Right hindlimb (tissue), 1 donor: Measurements from ENCODE around the gene ZC3H10.
"Not testable (repeated sequence)": the region's sequence is repeated elsewhere in the genome, so short reads cannot be mapped to it uniquely, and the experiment has no call there.

Experiments
- DNase-seq: peaks from one replicate; pipeline ENCODE4 v3.0.0-alpha.2; 2018

Gene ZC3H10

DNA sequence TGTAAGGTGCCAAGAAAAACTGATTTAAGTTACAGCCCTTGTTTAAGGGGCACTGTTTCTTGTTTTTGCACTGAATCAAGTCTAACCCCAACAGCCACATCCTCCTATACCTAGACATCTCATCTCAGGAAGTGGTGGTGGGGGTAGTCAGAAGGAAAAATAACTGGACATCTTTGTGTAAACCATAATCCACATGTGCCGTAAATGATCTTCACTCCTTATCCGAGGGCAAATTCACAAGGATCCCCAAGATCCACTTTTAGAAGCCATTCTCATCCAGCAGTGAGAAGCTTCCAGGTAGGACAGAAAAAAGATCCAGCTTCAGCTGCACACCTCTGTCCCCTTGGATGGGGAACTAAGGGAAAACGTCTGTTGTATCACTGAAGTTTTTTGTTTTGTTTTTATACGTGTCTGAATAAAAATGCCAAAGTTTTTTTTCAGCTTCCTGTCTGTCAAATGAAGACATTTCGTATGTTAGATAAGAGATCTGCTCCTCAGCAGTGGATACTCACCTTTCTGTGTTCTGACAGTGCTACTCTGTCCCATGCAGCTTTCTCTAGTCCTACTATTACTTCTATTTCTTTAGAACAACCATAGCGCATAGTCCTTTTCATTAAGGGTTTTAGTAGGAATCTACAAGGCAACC lies 14.9 kb upstream of the ZC3H10 start:
- no peak for DNase-seq

DNA sequence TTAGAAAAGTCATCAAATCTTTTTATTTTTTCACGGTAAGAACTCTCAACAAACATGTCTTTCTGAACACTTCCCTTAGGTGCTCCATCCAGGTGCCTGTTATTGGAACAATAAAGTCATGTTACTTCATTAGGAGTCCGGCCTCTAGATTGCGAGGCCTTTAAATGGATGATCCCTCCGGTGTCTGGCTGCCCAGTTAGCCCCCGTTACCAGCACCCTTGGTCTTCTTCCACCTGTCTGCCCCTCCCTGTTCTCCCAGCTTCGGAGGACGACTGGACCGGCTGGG lies 14.3 kb upstream of the ZC3H10 start:
- no peak for DNase-seq

DNA sequence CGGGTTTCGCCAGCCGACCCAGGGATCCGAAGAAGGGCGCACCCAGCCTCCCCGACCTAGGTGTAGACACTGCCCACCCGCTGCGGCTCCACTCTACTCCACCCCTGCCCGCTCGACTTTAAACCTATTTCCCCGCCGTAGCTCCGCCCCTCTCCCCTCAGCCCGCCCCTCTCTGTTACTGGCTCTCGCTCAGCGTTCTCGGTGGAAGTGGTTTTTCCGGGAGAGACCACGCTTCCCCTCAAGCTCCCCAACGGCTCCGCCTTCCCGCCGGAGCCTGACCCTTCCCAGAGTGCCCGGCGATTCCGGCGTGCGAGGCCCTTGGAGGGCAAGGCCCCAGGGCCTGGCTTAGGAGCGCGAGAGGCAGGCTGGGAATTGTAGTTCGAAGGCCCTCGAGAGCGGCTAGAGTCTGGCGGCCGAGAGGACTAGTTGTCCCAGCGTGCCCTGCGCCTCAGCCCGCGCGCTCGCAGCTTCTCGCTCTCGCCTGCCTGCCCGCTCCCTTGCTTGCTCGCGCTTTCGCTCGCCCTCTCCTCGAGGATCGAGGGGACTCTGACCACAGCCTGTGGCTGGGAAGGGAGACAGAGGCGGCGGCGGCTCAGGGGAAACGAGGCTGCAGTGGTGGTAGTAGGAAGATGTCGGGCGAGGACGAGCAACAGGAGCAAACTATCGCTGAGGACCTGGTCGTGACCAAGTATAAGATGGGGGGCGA lies 13.8 kb upstream of the ZC3H10 start, which contains the start of gene PA2G4:
Gene PA2G4 (plus strand): TSS at position 451 of the 706 bp plus-strand sequence. CDS start 179 bp downstream, at position 630.
- peak; percentile 99 for DNase-seq

DNA sequence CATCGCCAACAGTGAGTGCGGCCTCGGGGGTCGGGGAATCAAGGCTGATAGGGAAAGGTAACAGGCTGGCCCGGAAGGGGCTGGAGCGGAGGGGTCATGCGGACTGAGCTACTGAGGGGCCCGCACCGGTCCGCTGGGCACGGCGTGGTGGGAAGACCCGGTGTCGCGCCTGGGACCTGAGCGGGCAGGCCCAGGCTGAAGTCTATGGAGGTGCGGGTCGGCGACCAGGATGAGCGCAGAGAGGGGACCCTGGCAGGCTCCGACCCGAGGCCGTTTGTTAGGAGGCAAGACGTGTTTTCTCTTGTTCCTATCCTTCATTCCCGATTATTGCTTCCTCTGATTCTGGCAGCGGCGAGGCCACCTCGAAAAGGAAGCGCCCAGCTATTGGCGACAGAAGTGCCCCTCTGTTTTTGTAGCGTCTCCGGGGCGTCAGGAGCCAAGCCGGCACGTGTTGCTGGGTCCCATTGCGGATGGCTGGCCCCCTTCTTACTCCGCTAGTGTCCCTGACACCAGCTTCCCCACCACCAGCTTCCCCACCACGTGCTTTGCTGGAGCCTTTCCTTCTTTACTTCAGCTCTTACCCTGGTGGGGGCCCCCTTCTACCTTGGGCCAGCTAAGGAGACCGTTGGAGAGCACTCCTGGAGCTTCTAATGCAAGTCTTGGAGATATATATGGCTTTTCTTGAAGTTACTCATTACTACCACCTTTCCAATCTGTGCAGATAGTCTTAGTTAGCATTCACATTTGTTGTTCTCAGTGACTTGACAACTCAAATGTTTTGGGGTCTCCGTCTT lies 13.1 kb upstream of the ZC3H10 start:
- DNase-seq, result peak; percentile 34

DNA sequence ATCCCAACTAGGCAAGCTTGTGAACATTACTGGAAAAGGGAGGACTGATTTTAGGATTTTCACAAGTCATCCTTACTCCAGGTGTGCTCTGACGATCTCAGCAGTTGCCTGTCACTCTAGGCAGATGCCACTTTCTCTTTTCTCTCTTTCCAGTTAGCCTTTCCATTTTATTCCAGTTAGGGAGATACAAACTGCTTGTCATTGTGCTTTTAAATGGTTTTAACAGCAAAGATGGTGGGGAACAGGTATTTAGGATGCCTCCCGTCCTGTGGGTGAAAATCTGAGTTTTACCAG lies 12.5 kb upstream of the ZC3H10 start:
- no peak for DNase-seq

DNA sequence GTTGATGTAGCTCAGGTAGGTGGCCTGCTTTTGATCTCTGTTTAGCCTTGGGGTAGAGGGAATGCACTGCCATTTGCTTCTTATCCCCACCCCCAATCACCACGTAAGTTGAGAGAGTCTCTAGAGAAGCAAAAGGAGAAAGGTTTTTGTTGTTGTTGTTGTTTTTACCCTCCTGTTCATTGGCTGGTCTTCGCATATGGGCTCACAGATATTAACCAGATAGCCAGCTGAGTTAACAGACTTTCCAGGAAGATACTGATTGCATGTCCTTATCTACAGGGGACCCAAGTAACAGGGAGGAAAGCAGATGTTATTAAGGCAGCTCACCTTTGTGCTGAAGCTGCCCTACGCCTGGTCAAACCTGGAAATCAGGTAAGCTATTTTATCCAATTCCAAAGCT lies 10.8 kb upstream of the ZC3H10 start:
- DNase-seq, result no peak

DNA sequence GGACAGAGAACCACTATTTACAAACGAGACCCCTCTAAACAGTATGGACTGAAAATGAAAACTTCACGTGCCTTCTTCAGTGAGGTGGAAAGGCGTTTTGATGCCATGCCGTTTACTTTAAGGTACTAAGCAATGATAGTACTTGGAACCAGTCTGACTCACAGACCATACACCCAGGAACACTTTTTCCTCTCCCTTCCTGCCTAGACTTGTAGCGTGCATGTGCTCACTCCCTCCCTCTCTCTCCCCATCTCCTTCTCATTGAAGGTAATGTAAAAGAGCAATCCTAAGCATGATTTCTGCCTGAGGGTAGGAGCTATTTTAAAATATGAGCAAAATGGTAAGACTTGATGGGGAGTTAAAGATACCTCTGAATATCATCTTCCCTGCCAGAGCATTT lies 7.5 kb upstream of the ZC3H10 start:
- no peak for DNase-seq

DNA sequence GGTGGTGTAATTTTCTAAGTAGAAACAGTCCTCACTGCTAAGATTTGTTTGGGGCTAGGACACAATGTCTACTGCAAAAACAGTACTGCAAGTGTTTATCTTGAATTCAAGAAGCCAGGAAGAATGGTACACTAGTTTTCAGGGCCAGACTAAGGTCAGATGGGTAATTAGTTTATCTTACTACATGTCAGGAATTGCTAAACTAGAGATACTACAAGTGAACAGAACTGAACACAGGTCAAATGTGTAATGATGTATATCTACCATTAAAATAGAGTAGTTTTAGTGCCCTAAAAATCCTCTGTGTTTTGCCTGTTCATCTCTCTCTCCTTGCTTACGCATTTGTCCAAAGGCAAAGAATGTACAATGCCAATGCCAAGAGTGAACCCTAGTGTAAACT lies 4.0 kb upstream of the ZC3H10 start:
- no peak for DNase-seq

DNA sequence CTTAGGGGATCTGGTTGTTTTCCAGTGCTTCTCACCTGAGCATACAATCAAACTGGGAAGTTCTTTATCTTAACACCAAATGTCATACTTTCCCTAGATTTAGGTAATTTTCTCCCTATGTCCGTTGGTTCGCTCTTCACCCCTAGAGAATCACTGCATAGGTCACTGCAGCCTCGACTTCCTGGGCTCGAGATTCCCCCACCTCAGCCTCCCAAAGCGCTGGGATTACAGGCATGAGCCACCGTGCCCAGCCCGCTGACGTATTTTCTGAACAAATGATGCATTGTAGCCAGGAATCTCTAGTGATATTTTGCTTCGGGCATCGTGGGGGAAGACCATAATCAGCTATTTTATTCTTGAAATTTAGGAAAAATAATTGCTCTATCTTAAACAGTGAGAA lies 2.7 kb upstream of the ZC3H10 start:
- DNase-seq, result peak; percentile 41

DNA sequence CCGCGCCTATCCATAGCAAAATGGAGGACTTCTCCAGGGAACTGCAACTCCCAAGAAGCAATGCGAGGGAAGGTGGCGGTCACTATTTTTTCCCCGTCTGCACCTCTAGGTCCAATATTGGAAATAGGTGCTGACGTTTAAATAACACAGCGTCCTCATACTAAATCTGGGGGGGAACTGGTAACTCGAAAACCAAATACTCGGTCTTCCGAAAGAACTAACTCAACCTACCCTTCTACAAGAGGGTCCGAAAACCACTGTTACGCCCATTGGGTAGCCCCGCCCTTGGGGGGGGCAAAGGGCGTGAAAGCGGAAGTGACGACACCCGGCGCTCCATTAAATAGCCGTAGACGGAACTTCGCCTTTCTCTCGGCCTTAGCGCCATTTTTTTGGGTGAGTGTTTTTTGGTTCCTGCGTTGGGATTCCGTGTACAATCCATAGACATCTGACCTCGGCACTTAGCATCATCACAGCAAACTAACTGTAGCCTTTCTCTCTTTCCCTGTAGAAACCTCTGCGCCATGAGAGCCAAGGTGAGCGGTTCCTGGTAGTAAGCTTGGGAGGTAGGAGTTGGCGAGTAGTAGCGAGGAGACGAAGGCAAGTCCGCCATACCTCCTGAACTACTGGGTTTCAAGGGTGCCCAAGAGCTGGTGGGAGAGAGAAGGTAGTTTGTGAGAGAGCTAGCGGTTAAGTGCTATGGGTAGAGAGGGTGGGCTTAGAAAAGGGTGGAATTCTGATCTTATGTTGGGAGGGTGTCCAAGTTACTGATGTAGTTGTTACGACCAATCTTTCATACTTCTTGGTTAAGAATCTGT lies 1.6 kb upstream of the ZC3H10 start, which contains the start of gene RPL41:
Gene RPL41 (plus strand): TSS at position 367 of the 815 bp plus-strand sequence.
- DNase-seq, result peak; percentile 97

DNA sequence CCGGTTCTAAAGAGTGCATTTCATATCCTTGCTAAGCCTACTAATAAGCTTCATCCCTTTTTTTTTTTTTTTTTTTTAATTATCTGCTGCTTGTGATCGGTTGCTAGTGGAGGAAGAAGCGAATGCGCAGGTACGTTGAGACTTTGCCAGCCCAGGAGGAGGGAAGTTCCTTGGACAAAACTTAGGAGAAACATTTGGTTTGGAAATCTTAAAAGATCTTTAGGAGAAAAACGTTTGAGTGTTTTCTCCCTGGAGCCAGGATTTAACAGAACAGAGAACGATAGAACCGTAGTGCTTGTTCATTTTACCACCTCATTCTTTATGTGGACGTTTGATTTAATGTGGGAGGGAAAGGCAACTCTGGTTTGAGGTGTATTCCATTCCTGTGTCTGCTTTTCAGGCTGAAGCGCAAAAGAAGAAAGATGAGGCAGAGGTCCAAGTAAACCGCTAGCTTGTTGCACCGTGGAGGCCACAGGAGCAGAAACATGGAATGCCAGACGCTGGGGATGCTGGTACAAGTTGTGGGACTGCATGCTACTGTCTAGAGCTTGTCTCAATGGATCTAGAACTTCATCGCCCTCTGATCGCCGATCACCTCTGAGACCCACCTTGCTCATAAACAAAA lies 872 bp upstream of the ZC3H10 start:
- not testable (repeated sequence) for DNase-seq

DNA sequence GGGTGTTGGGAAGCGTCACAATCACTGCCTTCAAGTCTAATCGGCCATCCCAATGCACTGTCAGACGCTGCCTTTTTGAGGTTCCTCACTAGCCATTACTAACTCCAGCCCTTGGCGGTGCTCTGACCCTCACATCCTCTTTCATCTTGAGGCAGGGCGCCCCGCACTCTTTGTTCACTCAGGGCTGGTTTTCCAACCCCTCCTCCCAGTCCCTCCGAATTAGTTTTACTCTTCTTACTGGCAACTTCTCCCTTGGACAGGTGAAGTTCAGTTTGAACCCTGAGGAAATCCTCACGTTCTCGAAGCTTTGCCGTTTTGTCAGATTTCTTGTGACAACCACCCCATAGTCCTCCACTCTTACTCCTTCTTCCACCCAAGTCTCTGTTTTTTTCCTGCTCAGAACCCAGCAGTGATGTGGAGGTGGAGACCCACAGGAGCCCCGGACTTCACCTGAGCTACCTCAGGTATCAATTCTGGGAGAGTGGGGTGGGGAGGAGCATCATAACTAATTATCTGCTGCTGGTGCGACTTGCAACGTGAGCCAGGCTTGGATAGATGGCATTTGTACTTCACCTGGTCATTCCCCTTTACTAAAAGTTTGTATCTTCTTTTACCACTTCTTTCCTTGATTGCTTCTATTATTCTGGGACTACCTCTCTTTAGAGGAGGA lies 757 bp downstream of the ZC3H10 start:
- DNase-seq, result no peak

DNA sequence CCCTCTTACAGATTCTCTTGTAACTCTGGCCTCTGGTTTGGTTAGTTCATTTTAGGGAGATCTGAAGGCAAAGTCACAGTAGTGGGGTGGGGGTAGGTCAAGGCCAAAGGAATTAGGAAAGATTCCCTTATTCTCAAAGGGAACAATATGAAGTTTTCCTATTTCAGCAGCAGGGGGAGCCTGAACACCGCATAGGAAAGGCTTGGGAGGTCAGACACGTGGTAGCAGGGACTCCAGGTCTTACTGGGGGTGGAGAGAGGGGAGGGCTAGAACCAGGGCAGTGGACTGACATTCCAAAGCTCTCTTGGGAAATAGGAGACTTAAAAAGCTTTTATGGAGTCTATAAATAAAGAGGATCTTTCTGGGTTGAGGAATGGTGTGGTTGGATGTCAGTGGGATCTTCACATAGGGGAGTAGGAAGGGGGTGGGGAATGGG lies 1.3 kb downstream of the ZC3H10 start:
- peak; percentile 84 for DNase-seq

DNA sequence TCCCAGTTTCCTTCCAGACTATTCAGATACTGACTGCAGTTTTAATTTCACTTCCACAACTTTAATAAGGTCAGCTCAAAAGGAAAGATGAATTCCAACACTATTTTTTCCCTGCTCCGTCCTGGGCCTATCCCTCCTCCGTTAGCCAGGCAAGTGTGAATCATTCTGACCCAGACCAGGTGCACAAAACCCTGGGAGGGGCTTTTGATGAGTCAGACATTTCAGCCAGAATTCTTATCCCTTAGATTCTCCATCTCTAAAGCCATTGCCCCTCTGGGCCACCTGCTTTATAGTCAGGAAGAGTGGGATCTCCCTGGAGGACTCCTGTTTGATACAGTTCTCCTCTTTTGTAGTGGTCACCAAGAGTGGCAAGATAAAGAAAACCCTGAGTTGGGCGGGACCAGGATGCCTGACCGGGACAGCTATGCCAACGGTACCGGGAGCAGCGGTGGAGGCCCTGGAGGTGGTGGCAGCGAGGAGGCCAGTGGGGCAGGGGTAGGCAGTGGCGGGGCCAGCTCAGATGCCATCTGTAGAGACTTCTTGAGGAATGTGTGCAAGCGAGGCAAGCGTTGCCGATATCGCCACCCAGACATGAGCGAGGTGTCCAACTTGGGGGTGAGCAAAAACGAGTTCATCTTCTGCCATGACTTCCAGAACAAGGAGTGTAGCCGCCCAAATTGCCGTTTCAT lies 2.2 kb downstream of the ZC3H10 start:
- DNase-seq, result no peak

DNA sequence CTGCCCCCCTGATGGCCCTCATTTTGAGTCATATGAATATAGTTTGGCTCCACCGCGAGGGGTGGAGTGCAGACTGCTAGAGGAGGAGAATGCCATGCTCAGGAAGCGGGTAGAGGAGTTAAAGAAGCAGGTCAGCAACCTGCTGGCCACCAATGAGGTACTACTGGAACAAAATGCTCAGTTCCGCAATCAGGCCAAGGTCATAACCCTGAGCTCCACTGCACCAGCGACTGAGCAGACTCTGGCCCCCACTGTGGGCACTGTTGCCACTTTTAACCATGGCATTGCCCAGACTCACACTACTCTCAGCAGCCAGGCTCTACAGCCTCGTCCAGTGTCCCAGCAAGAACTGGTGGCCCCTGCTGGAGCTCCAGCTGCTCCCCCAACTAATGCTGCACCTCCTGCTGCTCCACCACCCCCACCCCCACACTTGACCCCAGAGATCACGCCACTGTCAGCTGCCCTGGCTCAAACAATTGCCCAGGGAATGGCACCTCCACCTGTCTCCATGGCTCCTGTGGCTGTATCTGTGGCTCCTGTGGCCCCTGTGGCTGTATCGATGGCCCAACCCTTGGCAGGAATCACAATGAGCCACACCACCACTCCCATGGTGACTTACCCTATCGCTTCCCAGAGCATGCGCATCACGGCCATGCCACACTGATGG lies 3.3 kb downstream of the ZC3H10 start:
- DNase-seq, result no peak

DNA sequence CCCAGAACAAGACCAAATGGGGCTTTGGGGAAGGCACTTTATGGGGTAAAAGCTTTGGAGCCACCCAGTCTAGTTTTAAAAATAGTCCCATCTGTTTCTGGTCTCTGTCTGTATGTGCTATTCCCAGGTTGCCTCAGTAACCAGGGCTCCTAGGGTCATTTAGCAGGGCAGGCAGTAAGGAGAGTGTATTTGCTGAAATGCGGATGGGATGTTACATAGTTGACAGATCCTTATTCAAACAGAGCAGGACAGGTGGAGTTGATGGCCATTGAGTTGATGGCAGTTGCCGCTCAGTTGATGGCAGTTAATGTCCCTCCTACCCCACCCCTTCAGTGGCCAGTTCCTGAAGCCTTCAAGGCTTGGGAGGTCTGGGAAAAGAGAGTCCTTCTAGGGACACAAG lies 4.6 kb downstream of the ZC3H10 start:
- no peak for DNase-seq

DNA sequence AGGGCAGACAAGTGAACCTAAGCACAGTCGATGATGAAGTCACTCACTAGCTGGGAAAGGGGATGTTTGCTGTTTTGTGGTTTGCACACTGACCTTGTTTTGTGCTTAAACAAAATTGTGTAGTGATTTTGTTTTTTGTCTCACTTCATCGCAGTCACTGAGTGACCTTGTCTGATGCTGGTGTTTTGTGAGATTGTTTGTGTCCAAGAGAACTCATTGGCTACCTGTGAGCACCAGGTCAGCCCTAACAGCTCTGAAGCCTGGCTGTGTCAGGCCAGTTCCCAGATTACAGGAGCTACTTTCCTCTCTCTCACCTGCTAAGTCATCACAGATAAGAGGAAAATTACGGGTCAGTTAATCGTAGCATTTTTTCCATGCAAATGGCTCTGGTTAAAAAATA lies 6.1 kb downstream of the ZC3H10 start:
- DNase-seq, result no peak

DNA sequence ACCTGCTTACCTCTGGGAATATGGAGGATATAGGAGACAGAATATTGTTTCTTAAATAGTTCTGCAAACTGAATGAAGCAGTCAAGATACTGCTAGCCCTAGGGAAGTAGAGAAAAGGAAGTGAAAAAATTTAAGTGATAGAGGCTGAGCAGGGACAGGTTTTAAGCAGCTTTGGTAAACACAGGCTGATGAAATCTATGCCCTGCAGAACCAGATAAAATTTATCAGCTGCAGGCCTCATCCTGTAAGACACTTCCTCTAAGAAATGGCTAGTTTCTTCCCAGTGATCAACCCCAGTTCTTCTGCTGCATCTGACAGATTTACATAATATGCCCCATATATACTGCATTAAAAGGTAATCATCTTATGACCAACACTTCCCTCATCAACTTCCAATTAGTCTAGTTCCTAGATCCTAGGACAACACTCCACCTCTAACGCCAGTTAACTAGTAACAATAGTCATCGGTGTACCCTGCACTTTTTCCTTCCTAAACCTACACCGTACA lies 8.7 kb downstream of the ZC3H10 start:
- DNase-seq, result no peak

DNA sequence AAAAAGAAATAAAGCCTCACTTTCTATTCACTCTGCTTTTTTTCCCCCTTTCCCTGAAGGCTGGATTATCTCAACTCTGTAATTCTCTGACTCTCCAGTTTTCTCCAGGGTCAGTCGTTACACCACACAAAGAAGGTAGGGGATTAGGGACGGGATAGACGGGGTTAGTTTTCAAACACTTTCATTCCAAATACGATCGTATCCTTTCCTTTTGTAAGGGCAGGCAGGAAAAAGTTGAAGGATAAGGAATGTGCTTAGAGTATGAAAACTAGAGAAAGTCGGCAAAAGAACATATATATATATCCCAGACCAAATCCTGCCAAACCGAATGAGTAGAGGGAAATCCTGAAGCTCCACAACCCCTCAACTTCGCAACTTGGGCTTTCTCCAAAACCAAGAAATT lies 9.4 kb downstream of the ZC3H10 start:
- DNase-seq, result no peak

DNA sequence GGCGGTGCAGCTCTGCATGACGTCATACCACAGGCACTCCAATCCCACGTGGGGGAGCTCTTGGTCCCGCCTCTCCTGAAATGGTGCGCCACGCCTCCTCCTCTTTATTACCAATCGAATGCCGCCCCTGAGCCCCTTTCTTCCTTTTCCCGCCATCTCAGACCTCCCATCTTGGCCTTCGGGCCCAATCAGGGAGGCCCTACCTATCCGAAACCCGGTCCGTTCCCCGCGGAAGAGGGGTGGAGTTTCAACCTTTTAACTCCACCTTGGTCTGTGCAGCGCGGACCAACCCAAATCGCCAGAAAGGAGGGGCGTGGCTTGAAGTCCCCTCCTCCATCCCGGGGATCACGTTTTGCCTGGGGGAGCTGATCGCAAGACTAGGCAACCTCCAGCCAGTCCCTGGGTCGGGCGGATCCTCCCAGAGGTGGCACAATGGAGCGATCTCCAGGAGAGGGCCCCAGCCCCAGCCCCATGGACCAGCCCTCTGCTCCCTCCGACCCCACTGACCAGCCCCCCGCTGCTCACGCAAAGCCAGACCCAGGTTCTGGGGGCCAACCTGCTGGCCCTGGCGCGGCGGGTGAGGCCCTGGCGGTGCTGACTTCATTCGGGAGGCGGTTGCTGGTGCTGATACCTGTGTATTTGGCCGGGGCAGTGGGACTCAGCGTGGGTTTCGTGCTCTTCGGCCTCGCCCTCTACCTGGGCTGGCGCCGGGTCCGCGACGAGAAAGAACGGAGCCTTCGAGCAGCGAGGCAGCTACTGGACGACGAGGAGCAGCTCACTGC lies 10.0 kb downstream of the ZC3H10 start, which contains the start of gene ESYT1:
Gene ESYT1 (plus strand): TSS at position 380 of the 782 bp plus-strand sequence. CDS start 53 bp downstream, at position 433.
- DNase-seq, result peak; percentile 99
